ENCODE measurements around the gene CFAP54.
"Not testable (repeated sequence)": the region's sequence is repeated elsewhere in the genome, so short reads cannot be mapped to it uniquely, and the experiment has no call there.

GRCh38 chr12:96459281-96459680, 30.1 kb upstream of the CFAP54 start:
- TF ChIP-seq, protein P1, sequence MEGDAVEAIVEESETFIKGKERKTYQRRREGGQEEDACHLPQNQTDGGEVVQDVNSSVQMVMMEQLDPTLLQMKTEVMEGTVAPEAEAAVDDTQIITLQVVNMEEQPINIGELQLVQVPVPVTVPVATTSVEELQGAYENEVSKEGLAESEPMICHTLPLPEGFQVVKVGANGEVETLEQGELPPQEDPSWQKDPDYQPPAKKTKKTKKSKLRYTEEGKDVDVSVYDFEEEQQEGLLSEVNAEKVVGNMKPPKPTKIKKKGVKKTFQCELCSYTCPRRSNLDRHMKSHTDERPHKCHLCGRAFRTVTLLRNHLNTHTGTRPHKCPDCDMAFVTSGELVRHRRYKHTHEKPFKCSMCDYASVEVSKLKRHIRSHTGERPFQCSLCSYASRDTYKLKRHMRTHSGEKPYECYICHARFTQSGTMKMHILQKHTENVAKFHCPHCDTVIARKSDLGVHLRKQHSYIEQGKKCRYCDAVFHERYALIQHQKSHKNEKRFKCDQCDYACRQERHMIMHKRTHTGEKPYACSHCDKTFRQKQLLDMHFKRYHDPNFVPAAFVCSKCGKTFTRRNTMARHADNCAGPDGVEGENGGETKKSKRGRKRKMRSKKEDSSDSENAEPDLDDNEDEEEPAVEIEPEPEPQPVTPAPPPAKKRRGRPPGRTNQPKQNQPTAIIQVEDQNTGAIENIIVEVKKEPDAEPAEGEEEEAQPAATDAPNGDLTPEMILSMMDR (conservative IDR thresholded peaks at IDR 0.05; ENCODE audit: low read depth in 2 of 2) = not testable (repeated sequence)
- TF ChIP-seq REST (IDR thresholded peaks at IDR 0.05; ENCODE audit: unreplicated experiment); EZH2phosphoT487 (IDR thresholded peaks at IDR 0.05; ENCODE audit: unreplicated experiment); CREB1 (CRISPR knock-in tag; IDR thresholded peaks at IDR 0.05; ENCODE audit: low read depth); EZH2 (IDR thresholded peaks at IDR 0.05; ENCODE audit: low read depth, unreplicated experiment); POLR2AphosphoS5 (IDR thresholded peaks at IDR 0.05; ENCODE audit: low read depth); ZNF114 (CRISPR knock-in tag; IDR thresholded peaks at IDR 0.05); STAT1 (IDR thresholded peaks at IDR 0.05; ENCODE audit: unreplicated experiment); JUNB (IDR thresholded peaks at IDR 0.05; ENCODE audit: unreplicated experiment); NANOG (IDR thresholded peaks at IDR 0.05; ENCODE audit: borderline replicate concordance); ZNF331 (CRISPR knock-in tag; IDR thresholded peaks at IDR 0.05; ENCODE audit: low read depth): not testable (repeated sequence)
- TF ChIP-seq, protein P2, sequence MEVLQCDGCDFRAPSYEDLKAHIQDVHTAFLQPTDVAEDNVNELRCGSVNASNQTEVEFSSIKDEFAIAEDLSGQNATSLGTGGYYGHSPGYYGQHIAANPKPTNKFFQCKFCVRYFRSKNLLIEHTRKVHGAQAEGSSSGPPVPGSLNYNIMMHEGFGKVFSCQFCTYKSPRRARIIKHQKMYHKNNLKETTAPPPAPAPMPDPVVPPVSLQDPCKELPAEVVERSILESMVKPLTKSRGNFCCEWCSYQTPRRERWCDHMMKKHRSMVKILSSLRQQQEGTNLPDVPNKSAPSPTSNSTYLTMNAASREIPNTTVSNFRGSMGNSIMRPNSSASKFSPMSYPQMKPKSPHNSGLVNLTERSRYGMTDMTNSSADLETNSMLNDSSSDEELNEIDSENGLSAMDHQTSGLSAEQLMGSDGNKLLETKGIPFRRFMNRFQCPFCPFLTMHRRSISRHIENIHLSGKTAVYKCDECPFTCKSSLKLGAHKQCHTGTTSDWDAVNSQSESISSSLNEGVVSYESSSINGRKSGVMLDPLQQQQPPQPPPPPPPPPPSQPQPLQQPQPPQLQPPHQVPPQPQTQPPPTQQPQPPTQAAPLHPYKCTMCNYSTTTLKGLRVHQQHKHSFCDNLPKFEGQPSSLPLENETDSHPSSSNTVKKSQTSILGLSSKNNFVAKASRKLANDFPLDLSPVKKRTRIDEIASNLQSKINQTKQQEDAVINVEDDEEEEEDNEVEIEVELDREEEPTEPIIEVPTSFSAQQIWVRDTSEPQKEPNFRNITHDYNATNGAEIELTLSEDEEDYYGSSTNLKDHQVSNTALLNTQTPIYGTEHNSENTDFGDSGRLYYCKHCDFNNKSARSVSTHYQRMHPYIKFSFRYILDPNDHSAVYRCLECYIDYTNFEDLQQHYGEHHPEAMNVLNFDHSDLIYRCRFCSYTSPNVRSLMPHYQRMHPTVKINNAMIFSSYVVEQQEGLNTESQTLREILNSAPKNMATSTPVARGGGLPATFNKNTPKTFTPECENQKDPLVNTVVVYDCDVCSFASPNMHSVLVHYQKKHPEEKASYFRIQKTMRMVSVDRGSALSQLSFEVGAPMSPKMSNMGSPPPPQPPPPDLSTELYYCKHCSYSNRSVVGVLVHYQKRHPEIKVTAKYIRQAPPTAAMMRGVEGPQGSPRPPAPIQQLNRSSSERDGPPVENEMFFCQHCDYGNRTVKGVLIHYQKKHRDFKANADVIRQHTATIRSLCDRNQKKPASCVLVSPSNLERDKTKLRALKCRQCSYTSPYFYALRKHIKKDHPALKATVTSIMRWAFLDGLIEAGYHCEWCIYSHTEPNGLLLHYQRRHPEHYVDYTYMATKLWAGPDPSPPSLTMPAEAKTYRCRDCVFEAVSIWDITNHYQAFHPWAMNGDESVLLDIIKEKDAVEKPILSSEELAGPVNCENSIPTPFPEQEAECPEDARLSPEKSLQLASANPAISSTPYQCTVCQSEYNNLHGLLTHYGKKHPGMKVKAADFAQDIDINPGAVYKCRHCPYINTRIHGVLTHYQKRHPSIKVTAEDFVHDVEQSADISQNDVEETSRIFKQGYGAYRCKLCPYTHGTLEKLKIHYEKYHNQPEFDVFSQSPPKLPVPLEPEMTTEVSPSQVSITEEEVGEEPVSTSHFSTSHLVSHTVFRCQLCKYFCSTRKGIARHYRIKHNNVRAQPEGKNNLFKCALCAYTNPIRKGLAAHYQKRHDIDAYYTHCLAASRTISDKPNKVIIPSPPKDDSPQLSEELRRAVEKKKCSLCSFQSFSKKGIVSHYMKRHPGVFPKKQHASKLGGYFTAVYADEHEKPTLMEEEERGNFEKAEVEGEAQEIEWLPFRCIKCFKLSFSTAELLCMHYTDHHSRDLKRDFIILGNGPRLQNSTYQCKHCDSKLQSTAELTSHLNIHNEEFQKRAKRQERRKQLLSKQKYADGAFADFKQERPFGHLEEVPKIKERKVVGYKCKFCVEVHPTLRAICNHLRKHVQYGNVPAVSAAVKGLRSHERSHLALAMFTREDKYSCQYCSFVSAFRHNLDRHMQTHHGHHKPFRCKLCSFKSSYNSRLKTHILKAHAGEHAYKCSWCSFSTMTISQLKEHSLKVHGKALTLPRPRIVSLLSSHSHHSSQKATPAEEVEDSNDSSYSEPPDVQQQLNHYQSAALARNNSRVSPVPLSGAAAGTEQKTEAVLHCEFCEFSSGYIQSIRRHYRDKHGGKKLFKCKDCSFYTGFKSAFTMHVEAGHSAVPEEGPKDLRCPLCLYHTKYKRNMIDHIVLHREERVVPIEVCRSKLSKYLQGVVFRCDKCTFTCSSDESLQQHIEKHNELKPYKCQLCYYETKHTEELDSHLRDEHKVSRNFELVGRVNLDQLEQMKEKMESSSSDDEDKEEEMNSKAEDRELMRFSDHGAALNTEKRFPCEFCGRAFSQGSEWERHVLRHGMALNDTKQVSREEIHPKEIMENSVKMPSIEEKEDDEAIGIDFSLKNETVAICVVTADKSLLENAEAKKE (CRISPR knock-in tag; IDR thresholded peaks at IDR 0.05) = not testable (repeated sequence)
- TF ChIP-seq, protein P3, sequence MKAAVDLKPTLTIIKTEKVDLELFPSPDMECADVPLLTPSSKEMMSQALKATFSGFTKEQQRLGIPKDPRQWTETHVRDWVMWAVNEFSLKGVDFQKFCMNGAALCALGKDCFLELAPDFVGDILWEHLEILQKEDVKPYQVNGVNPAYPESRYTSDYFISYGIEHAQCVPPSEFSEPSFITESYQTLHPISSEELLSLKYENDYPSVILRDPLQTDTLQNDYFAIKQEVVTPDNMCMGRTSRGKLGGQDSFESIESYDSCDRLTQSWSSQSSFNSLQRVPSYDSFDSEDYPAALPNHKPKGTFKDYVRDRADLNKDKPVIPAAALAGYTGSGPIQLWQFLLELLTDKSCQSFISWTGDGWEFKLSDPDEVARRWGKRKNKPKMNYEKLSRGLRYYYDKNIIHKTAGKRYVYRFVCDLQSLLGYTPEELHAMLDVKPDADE (IDR thresholded peaks at IDR 0.05) = not testable (repeated sequence)
